DMS53 treated with DMSO at 0.1 percent for 48 hours (cell line): Measurements from ENCODE around the gene ESRRA.

Source experiments
- DNase-seq: peaks from one replicate; lab custom pipeline; 2025; ENCODE audit not compliant: unreplicated experiment; lab: John Stamatoyannopoulos, UW

Gene ESRRA

DNA sequence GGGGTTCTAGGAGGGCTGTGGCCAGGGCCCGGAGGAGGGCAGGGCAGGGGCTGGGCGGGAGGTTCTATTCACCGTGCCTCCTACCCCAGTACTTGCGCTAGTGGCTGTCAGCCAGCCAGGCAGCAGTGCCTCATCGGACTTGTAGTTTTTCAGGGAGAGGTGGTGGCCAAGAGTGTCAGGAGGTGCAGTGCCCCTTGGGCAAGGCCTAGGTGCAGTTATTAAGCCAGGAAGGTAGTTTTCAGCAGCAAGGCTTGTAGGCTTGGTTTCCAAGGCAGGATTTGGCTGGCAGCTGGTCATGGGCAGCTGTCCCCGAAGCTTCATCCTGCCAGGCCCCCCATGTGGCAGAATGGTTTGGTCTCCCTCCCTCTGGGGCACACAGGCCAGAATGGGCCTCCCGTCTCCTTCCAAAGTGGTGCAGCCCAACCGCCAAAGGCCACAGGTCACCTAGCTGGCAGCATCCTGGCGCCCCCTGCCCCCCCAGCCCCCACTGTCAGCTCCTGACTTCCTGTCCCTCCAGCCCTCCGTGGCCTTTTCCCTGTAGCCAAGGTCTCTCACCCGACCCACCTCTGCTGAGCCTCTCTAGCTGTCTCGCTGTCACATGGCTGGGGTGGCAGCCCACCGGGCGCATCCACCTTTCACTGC is 43.2 kb downstream of the ESRRA start:
- DNase-seq: no peak

DNA sequence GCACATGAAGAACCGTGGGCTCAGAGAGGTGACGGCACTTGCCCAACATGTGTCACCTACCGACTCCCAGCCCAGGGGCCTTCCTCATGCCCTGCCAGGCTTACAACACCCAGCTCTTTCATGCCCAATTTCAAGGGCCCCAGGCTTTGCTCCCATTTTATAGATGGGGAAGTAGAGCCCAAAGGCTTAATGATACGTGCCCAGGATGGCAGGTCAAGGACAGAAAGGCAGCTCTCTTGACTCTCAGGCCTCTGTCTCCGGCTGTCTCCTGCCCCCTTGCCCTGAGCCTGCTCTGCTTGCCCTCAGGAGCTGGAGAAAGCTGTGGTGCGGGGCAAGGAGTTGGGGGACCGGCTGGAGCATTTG is 43.7 kb downstream of the ESRRA start:
- DNase-seq: no peak

DNA sequence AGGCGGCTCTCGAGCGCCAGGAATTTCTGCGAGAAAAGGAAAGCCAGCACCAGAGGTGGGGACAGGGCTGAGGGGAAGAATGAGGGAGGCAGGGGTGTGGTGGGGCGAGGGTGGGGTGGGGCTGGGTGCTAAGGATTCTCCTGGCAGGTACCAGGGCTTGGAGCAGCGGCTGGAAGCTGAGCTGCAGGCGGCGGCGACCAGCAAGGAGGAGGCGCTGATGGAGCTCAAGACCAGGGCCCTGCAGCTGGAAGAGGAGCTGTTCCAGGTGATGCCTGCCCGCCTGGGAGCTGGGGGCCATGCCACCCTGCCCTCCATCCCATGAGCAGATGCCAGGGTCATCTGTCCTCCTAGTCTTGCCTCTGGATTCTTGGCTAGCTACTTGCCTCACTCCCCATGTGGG is 44.1 kb downstream of the ESRRA start:
- DNase-seq: no peak

DNA sequence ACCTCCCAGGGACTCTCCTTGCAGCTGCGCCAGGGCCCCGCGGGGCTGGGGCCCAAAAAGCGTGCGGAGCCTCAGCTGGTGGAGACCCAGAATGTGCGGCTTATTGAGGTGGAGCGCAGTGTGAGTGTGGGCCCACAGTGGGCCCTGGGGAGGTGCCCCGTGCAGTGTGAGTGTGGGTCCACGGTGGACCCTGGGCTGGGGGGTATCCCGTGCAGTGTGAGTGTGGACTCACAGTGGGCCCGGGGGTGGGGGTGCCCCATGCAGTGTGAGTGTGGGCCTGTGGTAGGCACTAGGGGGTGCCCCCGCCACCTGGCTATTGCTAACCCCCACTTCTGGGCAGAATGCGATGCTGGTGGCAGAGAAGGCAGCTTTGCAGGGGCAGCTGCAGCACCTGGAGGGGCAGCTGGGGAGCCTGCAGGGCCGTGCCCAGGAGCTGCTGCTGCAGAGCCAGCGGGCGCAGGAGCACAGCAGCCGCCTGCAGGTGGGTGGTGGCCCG is 45.9 kb downstream of the ESRRA start:
- no peak for DNase-seq

DNA sequence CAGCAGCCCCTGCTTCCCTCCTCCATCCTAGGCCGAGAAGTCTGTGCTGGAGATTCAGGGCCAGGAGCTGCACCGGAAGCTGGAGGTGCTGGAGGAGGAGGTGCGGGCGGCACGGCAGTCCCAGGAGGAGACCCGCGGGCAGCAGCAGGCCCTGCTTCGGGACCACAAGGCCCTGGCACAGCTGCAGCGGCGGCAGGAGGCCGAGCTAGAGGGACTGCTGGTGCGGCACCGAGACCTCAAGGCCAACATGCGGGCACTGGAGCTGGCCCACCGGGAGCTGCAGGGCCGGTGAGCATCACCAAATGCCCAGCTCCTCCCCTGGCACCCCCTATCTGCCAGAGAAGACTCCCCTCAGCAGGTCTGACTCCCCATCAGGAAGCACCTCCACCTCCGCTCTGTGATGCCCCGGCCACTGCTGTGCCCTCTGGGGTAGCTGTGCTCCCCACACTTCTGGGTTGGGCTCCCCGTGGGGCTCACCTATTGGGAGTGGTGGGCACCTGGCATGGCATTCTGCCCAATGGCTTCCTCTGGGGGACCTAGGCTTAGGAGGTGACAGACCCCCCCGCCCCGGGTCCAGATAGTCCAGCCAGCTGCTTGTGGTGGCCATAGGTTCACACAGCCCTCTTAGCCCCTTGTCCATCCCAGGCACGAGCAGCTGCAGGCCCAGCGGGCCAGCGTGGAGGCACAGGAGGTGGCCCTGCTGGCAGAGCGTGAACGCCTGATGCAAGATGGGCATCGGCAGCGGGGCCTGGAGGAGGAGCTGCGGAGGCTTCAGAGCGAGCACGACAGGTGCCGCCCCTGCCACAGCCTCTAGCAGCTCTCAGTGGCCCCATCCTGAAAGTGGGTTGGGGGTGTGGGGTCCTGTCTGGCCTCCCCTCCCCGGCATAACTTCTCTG is 47.0 kb downstream of the ESRRA start:
- no peak for DNase-seq

DNA sequence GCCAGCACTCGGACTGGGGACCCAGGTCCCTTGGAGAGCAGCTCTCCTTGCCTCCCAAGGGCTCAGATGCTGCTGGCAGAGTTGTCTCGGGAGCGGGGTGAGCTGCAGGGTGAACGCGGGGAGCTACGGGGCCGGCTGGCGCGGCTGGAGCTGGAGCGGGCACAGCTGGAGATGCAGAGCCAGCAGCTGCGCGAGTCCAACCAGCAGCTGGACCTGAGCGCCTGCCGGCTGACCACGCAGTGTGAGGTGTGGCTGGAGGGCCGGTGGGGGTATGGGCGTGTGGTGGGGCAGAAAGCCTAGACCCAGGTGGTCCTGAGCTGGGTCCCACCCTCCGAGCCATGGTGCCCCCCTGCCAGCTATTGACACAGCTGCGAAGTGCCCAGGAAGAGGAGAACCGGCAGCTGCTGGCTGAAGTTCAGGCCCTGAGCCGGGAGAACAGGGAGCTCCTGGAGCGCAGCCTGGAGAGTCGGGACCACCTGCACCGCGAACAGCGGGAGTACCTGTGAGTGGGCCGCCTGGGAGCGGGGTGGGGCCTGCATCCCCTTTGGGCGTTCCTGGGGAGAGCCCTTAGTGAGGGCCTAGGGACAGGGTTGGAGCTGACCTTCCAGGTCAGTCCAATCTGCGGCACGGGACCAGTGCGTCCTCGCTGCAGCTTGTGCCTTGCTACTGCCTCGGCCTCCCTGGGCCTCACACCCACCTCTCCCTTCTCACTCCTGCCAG is 47.8 kb downstream of the ESRRA start:
- DNase-seq: peak; percentile 27

DNA sequence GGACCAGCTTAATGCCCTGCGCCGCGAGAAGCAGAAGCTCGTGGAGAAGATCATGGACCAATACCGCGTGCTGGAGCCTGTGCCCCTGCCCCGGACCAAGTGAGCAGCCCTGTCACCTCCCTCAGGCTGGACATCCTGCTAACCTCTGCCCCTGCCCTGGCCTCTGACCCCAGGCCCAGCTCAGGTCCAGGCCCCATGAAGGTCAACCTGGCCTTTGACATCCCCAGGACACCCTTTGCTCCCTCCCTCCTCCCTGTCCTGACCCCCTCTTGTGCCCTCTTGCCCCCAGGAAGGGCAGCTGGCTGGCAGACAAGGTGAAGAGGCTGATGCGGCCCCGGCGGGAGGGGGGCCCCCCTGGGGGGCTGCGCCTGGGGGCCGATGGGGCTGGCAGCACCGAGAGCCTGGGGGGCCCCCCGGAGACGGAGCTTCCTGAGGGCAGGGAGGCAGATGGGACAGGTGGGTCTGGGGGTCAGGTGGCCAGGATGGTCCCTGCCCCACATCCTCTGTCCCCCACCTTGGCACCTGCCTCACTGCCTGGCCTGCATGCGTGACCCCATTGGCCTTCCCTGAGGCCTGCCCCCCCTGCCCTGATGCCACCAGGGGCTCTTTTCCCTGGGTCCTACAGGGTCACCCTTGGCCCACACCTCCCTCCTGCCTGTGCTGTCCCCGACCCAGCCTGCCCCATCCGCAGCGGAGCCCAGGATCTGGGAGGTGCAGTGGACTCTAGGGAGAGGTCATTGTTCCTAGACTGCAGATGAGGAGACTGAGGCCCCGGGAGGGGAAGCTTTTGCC is 48.6 kb downstream of the ESRRA start:
- DNase-seq: no peak

DNA sequence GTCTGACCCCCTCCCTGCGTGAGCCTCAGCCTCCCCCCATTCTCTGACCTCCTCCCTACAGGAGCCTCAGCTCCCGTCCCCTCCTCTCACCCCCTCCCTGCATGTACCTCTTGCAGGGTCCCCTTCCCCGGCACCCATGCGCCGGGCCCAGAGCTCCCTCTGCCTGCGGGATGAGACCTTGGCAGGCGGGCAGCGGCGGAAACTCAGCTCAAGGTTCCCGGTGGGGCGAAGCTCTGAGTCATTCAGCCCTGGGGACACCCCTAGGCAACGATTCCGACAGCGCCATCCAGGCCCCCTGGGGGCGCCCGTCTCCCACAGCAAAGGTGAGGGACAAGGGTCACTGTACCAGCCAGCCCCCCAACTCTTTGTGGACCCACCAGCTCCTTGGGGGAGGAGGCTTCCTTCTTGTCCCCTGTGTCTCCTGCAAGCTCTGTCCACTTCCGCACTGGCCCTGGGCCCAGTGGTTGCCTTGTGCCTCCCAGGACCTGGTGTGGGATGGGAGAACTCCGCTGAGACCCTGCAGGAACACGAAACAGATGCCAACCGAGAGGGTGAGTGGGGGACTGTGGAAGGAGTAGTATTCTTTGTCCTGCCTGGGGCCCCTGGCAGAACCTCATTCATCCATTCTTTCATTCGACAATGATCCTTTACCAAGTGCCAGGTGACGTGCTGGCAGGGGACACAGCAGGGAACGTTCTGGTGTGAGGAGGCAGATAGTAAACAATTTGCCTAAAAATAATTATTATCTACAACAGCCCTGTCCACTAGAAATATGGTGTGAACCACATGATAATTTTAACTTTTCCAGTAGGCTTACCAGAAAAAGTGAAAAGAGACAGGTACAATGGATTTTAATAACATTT is 50.0 kb downstream of the ESRRA start:
- DNase-seq: peak; percentile 82

DNA sequence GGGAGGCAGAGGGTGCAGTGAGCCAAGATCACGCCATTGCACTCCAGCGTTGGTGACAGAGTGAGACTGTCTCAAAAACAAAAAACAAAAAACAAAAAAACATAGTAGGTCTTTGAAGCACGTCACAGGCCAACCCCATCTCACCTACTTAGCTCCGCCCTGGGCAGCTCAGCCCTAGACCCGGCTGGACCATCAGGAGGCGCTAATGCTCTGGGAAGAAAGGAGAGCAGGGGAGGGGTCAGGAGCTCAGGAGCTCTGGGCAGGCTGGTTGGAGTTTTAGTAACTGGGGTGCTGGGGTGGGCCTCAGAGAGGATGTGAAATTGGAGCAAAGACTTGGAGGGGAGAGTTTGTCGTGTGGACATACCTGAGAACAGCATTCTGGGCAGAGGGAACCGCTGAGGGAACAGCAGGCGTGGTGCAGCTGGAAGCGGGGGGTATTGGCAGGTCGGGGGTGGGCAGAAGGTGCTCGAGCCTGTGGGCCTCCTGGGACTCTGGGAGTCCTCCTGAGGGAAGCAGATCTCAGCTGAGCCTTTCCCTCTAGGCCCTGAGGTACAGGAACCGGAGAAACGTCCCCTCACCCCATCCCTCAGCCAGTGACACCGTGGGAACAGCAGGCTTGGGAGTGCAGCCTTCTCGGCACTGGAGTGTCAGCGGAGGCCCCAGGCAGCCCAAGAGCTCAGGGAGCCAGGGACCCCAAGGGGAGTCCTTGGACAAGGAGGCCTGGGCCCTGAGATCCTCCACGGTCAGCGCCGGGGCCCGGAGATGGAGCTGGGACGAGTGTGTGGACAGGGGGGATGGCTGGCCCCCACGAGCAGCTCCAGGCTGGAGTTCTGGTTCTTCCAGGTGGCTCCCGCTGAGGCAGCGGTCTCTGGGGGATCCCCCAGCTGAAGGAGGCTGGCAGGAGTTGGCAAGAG is 51.4 kb downstream of the ESRRA start:
- no peak for DNase-seq

DNA sequence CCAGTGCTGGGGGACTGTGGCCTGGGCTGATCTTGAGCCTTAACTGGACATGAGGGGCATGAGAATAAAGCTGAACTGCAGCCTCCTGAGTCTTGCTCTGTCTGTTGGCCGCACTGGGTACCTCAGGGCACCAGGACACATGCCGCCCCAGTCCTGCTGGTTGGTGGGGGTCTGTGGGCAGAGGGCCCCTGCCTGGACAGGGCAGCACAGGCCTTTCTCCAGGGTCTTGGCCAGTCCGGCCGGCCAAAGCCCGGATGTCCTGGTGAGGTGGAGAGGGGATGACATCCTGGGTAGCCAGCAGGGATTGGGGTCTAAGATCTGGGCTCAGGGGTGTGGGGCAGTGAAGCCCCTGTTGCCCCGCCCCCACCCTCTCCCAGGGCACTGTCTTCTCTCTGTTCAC is 52.1 kb downstream of the ESRRA start:
- DNase-seq: no peak

DNA sequence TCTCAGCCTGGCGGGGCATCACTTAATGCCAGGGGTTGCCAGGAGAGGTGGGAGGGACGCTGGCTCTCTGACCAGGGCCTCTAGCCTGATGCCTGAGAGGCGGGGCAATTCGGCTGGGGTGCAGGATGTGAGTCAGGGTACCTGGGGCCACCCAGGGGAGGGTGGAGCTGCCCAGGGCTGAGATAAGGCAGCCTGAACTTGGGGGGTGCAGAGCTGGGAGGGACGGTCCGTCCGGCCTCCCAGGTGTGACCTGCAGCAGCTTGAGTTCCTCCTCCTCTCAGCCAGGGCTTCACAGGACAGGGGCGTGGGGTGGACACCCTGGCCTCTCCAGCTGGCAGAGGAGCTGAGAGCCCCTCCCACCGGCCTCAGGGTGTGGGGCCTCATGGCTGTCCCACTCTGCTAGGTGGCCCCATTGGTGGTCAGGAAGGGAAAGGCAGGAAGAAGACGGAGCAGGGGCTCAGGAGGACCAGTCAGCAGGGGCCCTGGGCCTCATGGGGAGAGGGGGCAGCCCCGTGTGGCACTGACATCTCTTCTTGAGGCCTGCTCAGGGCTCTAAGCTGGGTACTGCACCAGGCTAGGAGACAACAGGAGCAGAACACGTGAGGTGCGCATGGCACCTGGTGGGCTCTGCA is 52.7 kb downstream of the ESRRA start:
- DNase-seq: no peak

DNA sequence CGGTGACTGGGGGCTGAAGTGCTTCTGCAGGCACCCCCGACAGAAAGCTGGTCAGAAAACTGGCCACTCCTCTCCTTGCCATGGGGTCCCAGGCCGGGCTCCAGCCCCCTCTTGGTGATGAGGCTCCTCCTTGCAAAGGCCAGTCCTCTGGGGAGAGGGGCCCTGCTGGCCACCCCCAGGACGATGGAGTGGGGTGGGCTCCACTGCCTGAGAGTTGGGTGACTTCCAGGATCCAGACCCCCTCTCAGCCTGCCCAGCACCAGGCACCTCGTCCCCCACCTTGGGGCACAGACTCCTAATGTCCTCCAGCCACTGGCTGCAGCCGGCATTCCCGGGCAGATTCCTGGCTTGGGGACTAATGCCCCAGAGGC is 53.2 kb downstream of the ESRRA start:
- no peak for DNase-seq

DNA sequence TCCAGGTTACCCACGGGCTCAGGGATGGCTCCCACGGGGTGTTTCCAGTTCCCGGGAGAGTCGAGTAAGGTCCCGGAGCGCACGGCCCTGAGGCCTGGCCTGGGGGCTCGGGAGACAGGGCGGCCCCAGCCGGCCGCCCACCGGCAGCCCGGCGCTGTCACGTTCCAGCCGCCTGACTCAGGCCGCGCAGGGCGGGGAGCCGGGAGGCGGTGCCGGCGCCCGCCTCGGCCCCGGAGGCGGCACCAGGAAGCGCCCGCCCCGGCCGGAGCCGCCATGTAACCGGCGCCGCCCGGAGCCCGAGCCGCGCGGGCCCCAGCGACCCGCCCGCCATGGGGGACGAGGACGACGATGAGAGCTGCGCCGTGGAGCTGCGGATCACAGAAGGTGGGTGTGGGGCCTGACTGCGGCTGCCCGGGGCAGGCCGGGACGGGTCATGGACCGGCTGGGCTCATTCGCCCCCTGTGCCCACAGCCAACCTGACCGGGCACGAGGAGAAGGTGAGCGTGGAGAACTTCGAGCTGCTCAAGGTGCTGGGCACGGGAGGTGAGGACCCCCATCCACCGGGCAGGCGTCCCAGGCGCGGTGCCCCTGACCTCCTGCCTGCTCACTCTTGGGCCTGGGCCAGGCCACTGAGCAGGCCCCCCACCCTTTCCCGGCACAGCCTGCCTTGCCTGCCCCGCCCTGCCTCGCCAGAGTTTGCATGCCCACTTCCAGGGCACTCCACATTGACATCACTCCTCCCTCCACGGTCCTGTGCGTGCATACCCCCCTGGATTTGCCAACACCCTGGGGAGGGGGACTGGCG is 53.8 kb downstream of the ESRRA start, which contains the start of gene RPS6KA4:
Gene RPS6KA4 (plus strand): TSS at position 256 of the 805 bp plus-strand sequence. CDS start 74 bp downstream, at position 330.
- DNase-seq: peak; percentile 22

DNA sequence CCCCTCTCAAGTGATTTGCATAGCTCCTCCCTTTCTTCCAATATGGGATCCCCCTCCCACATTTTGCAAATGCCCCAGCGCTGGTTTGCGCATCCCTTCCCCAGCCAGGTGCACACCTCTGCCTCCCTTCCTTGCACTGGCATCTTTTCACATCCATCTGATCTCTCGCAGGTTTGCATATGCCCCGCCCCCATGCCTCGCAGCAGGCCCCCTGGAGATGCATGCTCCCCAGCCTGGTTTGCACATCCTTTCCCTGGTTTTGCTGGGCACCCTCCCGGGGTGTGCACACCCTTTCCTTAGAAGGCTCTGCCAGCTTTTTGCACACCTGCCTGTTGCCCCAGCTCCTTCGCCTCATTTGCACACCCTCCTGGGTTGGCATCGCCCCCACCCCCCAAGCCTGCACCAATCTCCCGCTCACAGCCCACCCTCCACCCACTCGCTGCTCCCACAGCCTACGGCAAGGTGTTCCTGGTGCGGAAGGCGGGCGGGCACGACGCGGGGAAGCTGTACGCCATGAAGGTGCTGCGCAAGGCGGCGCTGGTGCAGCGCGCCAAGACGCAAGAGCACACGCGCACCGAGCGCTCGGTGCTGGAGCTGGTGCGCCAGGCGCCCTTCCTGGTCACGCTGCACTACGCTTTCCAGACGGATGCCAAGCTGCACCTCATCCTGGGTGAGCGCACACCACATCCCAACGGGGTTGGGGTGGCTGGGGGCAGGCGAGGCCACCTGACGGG is 54.6 kb downstream of the ESRRA start:
- DNase-seq: no peak

DNA sequence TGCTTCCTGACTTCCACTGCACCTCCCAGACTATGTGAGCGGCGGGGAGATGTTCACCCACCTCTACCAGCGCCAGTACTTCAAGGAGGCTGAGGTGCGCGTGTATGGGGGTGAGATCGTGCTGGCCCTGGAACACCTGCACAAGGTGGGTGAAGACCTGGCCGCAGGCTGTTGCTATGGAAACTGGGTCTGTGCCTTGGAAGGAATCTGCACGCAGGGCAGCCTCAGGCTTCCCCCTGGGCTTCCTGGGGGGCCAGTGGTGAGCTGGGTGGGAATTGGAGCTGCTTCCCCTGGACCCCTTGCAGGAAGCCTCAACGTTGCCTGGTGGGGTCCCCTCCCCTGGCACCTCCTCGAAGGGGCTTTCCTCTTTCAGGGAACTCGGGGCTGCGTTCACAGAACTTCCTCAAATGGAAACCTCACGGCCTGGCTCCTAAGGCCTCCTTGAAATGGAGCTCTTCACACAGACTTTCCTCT is 55.2 kb downstream of the ESRRA start:
- no peak for DNase-seq

DNA sequence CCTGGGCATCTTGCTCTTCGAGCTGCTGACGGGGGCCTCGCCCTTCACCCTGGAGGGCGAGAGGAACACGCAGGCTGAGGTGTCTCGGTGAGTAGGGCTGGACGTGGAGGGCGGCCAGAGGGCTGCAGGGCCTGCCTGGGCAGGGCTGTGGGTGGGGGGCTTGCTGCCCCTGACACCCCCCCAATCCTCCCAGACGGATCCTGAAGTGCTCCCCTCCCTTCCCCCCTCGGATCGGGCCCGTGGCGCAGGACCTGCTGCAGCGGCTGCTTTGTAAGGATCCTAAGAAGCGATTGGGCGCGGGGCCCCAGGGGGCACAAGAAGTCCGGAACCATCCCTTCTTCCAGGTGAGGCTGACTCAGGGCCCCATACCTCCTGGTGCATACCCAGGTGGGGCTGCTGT is 56.3 kb downstream of the ESRRA start:
- no peak for DNase-seq

DNA sequence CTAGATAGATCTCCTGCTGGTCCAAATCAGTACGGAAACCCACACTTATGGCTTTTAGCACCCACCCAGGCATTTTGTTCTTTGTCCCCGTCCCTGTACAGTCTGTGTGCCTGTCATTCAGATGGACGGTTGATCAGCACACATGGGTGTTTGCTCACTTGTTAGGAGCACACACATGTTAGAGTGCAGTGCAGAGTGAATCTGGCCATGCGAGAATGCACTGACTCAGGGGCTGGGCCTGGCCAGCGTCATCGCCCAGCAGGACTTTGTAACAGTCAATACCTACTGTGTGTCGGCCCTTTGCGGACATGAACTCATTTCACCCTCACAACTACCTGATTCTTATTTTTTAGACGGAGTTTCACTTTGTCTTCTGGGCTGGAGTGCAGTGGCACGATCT is 57.0 kb downstream of the ESRRA start:
- DNase-seq: no peak
